DND-41 (cell line): ENCODE results near the gene RTRAF.

Experiments
- EZH2 ChIP-seq: IDR thresholded peaks from 3 replicates; pipeline ENCODE4 v1.6.1; 2012; ENCODE audit warnings: borderline replicate concordance, low read depth, mild to moderate bottlenecking, moderate library complexity, low read length, inconsistent platforms; ENCODE audit not compliant: severe bottlenecking
- TF ChIP-seq, protein P1 (sequence below): IDR thresholded peaks from 2 replicates; pipeline ENCODE4 v1.5.1; 2012; ENCODE audit warnings: borderline replicate concordance, low read length, moderate library complexity, mild to moderate bottlenecking; ENCODE audit not compliant: poor library complexity, severe bottlenecking; ENCODE audit errors: extremely low read depth

DNA sequence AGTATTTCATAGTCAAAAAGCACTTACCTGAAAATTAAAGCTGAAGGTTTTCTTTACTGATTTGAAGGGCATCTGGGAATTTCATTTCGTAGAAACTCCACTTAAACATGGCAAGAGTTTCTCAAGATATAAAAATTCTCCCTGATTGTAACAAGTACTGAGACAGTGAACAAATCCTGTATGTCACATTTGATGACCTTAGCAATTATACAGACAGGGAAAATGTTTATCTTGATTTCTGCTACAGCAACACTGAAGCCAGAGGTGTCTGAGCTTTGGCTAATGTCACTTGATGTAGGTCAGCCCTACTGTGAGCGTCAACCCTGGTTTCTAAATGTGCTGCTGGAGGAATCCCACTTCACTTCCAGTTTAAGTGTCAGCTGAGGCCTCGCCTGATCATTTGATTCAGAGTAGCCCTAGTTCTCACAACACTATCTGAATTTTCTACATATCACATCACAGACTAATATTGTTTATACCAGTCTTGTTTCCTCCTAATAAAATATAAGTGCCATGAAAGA, 20.9 kb downstream of the RTRAF start:
- TF ChIP-seq, protein P1, sequence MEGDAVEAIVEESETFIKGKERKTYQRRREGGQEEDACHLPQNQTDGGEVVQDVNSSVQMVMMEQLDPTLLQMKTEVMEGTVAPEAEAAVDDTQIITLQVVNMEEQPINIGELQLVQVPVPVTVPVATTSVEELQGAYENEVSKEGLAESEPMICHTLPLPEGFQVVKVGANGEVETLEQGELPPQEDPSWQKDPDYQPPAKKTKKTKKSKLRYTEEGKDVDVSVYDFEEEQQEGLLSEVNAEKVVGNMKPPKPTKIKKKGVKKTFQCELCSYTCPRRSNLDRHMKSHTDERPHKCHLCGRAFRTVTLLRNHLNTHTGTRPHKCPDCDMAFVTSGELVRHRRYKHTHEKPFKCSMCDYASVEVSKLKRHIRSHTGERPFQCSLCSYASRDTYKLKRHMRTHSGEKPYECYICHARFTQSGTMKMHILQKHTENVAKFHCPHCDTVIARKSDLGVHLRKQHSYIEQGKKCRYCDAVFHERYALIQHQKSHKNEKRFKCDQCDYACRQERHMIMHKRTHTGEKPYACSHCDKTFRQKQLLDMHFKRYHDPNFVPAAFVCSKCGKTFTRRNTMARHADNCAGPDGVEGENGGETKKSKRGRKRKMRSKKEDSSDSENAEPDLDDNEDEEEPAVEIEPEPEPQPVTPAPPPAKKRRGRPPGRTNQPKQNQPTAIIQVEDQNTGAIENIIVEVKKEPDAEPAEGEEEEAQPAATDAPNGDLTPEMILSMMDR, result no peak
- TF ChIP-seq EZH2, result no peak
